ENCODE results near the gene MYZAP. TPM values are rescaled to one million over a fixed set of nuclear protein-coding genes. Genes with fewer than 3 reads are reported as not detected.

The MYZAP gene
- total and polyA plus RNA-seq, 7 donors: 2.0 to 24.8 (median 3.6) TPM

- TF ChIP-seq, protein P1, sequence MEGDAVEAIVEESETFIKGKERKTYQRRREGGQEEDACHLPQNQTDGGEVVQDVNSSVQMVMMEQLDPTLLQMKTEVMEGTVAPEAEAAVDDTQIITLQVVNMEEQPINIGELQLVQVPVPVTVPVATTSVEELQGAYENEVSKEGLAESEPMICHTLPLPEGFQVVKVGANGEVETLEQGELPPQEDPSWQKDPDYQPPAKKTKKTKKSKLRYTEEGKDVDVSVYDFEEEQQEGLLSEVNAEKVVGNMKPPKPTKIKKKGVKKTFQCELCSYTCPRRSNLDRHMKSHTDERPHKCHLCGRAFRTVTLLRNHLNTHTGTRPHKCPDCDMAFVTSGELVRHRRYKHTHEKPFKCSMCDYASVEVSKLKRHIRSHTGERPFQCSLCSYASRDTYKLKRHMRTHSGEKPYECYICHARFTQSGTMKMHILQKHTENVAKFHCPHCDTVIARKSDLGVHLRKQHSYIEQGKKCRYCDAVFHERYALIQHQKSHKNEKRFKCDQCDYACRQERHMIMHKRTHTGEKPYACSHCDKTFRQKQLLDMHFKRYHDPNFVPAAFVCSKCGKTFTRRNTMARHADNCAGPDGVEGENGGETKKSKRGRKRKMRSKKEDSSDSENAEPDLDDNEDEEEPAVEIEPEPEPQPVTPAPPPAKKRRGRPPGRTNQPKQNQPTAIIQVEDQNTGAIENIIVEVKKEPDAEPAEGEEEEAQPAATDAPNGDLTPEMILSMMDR (IDR thresholded peaks at IDR 0.05): no peak
- no peaks in the 10 kb centered on the region for H3K27me3 ChIP-seq (ENCODE audit: insufficient read depth in 3 of 3, low read length in 2 of 3)
- peaks cover 23% of the 10 kb centered on the region for H3K4me1 ChIP-seq
- H3K36me3 ChIP-seq (ENCODE audit: insufficient read depth in 1 of 2, low read depth in 1 of 2): no peaks in the 10 kb centered on the region
- no peaks in the 10 kb centered on the region for H3K9me3 ChIP-seq
- ATAC-seq (no peak), DNase-seq (no peak)
- H3K27ac ChIP-seq: peak overlapping the region; percentile 73
- 61 to 70% (median 66%) methylated on average over 16 of the region's 16 CpGs for WGBS, 3 donors
- intact Hi-C loops (cut with DNase I): no loop called here
- no peak overlapping the region for H3K4me3 ChIP-seq
These were observed 39.7 kb upstream of the MYZAP start for GRCh38 chr15:57551715-57552677.

DNA sequence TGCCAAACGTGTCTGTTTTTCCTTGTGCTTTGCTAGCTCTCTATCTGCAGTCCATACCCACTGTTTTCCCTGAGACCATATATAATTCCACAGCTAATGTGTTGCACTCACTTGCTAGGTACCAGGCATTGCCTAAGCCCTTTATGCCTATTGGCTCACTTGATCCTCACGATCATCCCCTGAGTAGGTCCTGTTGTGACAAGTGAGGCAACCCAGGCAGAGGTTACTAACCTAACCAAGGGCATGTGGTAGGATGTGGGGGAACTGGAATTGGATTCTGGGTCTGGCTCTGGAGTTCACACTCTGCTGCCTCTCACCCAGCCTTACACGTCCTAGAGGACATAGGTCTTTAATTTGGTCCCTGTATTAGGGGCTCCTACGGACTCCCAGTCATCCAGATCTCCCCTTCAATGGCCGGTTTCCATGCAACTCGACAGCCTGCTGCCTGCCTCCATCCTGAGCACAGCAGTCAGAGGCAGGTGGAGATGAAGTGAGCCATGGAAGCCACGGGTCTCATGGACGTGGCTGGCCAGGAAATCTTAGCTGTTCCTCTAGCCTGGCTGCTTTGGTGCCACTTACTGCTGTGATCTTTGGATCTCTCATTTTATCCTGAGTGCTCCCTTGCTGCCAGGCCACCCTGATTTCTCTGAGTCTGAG is 38.9 kb upstream of the MYZAP start:
- H3K36me3 ChIP-seq (ENCODE audit: insufficient read depth in 1 of 2, low read depth in 1 of 2): no peaks in the 10 kb centered on the region
- DNase-seq (no peak), ATAC-seq (no peak)
- peaks cover 23% of the 10 kb centered on the region for H3K4me1 ChIP-seq
- no peaks in the 10 kb centered on the region for H3K27me3 ChIP-seq (ENCODE audit: insufficient read depth in 3 of 3, low read length in 2 of 3)
- no peaks in the 10 kb centered on the region for H3K9me3 ChIP-seq
- TF ChIP-seq, protein P1 (IDR thresholded peaks at IDR 0.05): no peak
- WGBS, 3 donors: 82 to 88% (median 87%) methylated on average over 8 of the region's 8 CpGs
- H3K4me3 ChIP-seq: no peak overlapping the region
- H3K27ac ChIP-seq: peak overlapping the region; percentile 73
- intact Hi-C loops (cut with DNase I): no loop called here

GRCh38 chr15:57553526-57553925 is 38.2 kb upstream of the MYZAP start:
- Histone ChIP-seq H3K27ac (no peak overlapping the region), H3K4me1 (peaks cover 23% of the 10 kb centered on the region), H3K27me3 (ENCODE audit: insufficient read depth in 3 of 3, low read length in 2 of 3) (no peaks in the 10 kb centered on the region), H3K4me3 (no peak overlapping the region), H3K36me3 (ENCODE audit: insufficient read depth in 1 of 2, low read depth in 1 of 2) (no peaks in the 10 kb centered on the region), H3K9me3 (no peaks in the 10 kb centered on the region)
- TF ChIP-seq, protein P1 (IDR thresholded peaks at IDR 0.05): no peak
- ATAC-seq (no peak), DNase-seq (no peak)
- WGBS, 3 donors: 93 to 96% (median 94%) methylated on average over 5 of the region's 5 CpGs
- intact Hi-C loops (cut with DNase I): no loop called here

DNA sequence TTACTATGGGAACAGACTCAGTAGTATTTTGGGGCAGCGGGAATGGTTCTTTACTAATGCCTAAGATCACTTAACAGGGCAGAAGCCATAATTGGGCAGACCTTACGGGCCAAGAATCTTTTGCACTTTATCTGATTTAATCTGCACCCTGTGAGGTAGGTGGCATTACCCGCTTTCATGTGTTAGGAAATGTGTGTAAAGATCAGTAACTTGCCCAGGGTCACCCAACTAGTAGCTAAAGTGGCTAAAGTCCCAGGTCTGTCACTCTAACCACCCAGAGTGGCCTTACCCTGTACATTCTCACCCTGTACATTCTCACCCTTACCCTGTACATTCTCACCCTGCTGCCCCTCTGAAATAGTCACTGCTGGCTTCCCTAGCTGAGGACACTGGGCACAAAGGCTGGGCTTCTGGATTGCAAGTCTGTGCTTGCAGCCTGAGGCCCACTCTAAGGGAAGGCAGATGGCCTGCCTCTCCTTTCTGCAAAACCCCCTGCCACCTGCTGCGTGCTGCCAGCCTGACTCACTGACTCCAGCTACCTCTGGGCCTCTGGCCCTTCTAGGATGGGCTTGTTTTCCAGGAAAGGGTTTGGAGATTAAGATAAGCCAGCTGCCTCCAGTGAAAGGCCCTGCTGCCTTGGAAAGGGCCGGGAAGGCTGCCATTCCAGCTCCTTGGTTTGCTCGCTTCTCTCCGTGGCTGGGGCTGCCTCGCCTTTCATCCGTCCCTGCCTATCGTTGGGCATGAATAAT is 37.5 kb upstream of the MYZAP start:
- intact Hi-C loops (cut with DNase I): no loop called here
- peaks cover 20% of the 10 kb centered on the region for H3K4me1 ChIP-seq
- DNase-seq (no peak), ATAC-seq (peak in 1 of 4 donors; percentile 16)
- H3K9me3 ChIP-seq: no peaks in the 10 kb centered on the region
- H3K36me3 ChIP-seq (ENCODE audit: insufficient read depth in 1 of 2, low read depth in 1 of 2): no peaks in the 10 kb centered on the region
- H3K27ac ChIP-seq: no peak overlapping the region
- H3K4me3 ChIP-seq: no peak overlapping the region
- 52 to 67% (median 54%) methylated on average over 10 of the region's 10 CpGs for WGBS, 3 donors
- no peaks in the 10 kb centered on the region for H3K27me3 ChIP-seq (ENCODE audit: insufficient read depth in 3 of 3, low read length in 2 of 3)
- TF ChIP-seq, protein P1 (IDR thresholded peaks at IDR 0.05): no peak
